ENCODE results near the gene EIF3A. TPM values are rescaled to one million over a fixed set of nuclear protein-coding genes. Genes with fewer than 3 reads are reported as not detected.

The EIF3A gene
- total and polyA plus RNA-seq, 9 of the 15 experiments (the other 6 are each of a cell fraction or from before 2014, with no cell fraction given) = 19.6 to 163 (median 102) TPM

DNA sequence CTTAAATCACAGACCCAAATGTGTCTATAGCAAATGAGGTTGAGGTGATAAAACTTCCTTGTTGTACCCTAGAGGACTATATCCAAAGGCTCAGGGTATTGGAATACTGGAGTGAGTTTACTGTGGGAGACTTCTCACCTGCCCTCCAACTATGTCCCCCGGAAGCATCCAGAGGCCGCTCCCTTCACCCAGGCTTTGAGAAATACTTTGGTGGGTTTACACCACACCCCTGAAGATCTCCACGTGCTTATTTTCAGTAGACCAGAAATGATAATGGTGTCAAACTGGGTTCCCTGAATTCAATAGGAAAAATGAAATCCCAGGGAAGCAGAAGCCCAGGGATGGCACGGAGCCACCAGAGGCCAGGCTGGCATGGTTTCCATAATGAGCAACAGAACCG, 82.4 kb downstream of the EIF3A start:
- ChIA-PET CTCF (ENCODE audit: low intra/inter-chr PET ratio) (no interaction called here), POLR2A (no interaction called here)
- Histone ChIP-seq H3K79me2 (ENCODE audit: control insufficient read depth, insufficient read depth, low read length) (no peaks in the 10 kb centered on the region), H3K27ac (ENCODE audit: extremely low read depth, low read depth, low read length) (no peak overlapping the region), H2AFZ (ENCODE audit: low read depth, low read length) (no peak overlapping the region), H3K27me3 (ENCODE audit: control insufficient read depth in 2 of 2, insufficient read depth in 2 of 2, low read length in 2 of 2) (peaks cover 7 to 30% of the 10 kb centered on the region in 2 experiments; a peak in 4 of 5 replicates), H3K36me3 (ENCODE audit: control insufficient read depth, insufficient read depth, low read length) (no peaks in the 10 kb centered on the region), H4K20me1 (replicated peaks; ENCODE audit: control insufficient read depth, insufficient read depth, low read length) (no peaks in the 10 kb centered on the region), H3K4me1 (replicated peaks in 1 of 2; ENCODE audit: control insufficient read depth in 2 of 2, insufficient read depth in 2 of 2, low read length in 2 of 2) (no peaks in the 10 kb centered on the region), H3K4me2 (ENCODE audit: insufficient read depth, low read length) (no peak overlapping the region), H3K4me3 (no peak overlapping the region), H3K9ac (ENCODE audit: insufficient read depth in 1 of 2, low read depth in 2 of 2, low read length in 2 of 2) (no peak overlapping the region), H3K9me1 (ENCODE audit: control insufficient read depth, insufficient read depth, low read length) (no peaks in the 10 kb centered on the region), H3K9me3 (replicated peaks; ENCODE audit: control insufficient read depth, insufficient read depth, low read depth, low read length) (no peaks in the 10 kb centered on the region)
- in situ Hi-C loops (cut with MboI) = no loop called here
- BruUV-seq (replicated peaks) = no TSS peak
- TF ChIP-seq AFF1 (IDR thresholded peaks at IDR 0.05; ENCODE audit: low read depth in 1 of 2, partially characterized antibody in 2 of 2) = no peak
- TF ChIP-seq, protein P1, sequence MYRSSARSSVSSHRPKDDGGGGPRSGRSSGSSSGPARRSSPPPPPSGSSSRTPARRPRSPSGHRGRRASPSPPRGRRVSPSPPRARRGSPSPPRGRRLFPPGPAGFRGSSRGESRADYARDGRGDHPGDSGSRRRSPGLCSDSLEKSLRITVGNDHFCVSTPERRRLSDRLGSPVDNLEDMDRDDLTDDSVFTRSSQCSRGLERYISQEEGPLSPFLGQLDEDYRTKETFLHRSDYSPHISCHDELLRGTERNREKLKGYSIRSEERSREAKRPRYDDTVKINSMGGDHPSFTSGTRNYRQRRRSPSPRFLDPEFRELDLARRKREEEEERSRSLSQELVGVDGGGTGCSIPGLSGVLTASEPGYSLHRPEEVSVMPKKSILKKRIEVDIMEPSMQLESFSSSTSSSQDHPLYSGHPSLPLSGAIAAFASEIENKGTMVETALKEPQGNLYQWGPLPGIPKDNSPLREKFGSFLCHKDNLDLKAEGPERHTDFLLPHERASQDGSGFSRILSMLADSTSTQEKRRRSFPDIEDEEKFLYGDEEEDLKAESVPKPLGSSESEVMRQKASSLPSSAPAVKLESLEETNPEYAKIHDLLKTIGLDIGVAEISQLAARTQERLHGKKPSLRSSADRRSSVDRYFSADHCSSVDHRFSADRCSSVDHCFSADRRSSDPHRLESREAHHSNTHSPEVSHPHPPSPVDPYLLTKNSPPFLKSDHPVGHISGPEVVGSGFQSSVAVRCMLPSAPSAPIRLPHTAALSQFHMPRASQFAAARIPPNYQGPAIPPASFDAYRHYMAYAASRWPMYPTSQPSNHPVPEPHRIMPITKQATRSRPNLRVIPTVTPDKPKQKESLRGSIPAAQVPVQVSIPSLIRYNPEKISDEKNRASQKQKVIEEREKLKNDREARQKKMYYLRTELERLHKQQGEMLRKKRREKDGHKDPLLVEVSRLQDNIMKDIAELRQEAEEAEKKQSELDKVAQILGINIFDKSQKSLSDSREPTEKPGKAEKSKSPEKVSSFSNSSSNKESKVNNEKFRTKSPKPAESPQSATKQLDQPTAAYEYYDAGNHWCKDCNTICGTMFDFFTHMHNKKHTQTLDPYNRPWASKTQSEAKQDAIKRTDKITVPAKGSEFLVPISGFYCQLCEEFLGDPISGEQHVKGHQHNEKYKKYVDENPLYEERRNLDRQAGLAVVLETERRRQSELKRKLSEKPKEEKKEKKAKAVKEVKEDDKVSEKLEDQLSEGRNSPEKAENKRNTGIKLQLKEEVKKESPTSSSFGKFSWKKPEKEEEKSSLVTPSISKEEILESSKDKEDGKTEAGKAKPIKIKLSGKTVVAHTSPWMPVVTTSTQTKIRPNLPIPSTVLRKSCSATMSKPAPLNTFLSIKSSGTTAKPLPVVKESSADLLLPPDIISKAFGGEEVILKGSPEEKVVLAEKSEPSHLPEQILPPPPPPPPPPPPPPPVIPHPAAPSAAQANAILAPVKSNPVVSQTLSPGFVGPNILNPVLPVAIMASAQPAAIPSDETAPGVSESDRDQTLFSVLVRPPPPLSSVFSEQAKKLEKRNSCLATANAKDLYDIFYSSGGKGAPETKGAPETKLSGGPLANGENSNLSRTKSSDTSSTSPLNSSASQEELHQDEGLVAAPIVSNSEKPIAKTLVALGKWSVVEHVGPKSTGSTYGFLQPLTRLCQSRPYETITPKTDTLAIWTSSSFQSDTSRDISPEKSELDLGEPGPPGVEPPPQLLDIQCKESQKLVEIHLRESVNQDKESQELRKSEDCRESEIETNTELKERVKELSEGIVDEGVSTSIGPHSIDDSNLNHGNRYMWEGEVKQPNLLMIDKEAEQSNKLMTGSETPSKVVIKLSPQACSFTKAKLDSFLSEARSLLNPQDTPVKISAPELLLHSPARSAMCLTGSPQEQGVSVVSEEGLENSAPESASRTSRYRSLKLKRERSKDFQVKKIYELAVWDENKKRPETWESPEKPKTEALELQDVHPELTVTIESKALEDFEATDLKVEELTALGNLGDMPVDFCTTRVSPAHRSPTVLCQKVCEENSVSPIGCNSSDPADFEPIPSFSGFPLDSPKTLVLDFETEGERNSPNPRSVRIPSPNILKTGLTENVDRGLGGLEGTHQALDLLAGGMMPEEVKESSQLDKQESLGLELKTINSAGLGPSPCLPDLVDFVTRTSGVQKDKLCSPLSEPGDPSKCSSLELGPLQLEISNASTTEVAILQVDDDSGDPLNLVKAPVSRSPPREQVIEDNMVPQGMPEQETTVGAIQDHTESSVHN (IDR thresholded peaks at IDR 0.05; ENCODE audit: borderline replicate concordance in 1 of 2, low read depth in 1 of 2) = no peak
- TF ChIP-seq TEAD1 (CRISPR knock-in tag; IDR thresholded peaks at IDR 0.05) = no peak
- TF ChIP-seq, protein P2, sequence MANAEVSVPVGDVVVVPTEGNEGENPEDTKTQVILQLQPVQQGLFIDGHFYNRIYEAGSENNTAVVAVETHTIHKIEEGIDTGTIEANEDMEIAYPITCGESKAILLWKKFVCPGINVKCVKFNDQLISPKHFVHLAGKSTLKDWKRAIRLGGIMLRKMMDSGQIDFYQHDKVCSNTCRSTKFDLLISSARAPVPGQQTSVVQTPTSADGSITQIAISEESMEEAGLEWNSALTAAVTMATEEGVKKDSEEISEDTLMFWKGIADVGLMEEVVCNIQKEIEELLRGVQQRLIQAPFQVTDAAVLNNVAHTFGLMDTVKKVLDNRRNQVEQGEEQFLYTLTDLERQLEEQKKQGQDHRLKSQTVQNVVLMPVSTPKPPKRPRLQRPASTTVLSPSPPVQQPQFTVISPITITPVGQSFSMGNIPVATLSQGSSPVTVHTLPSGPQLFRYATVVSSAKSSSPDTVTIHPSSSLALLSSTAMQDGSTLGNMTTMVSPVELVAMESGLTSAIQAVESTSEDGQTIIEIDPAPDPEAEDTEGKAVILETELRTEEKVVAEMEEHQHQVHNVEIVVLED (CRISPR knock-in tag; IDR thresholded peaks at IDR 0.05) = no peak
- TF ChIP-seq, protein P3, sequence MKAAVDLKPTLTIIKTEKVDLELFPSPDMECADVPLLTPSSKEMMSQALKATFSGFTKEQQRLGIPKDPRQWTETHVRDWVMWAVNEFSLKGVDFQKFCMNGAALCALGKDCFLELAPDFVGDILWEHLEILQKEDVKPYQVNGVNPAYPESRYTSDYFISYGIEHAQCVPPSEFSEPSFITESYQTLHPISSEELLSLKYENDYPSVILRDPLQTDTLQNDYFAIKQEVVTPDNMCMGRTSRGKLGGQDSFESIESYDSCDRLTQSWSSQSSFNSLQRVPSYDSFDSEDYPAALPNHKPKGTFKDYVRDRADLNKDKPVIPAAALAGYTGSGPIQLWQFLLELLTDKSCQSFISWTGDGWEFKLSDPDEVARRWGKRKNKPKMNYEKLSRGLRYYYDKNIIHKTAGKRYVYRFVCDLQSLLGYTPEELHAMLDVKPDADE (conservative IDR thresholded peaks at IDR 0.05; ENCODE audit: control insufficient read depth, low read depth, low read length) = no peak
- 2% methylated on average over 5 of the region's 5 CpGs for WGBS (ENCODE audit: insufficient coverage, low coverage, missing lambda C conversion rate)
- intact Hi-C loops (cut with micrococcal nuclease) = no loop called here
- no peak for FAIRE-seq
- DNase-seq (ENCODE audit: extremely low read depth in 1 of 4, low spot score in 3 of 4) = no peak
- ATAC-seq = no peak

Measured in K562 (cell line).